ENCODE measurements around the gene PAPOLB. TPM values are rescaled to one million over a fixed set of nuclear protein-coding genes. Genes with fewer than 3 reads are reported as not detected.

Gene PAPOLB
- total and polyA plus RNA-seq, 10 of the 15 experiments (the other 5 are each of a cell fraction or from before 2014, with no cell fraction given) = 0.01 TPM; not detected in 9

DNA sequence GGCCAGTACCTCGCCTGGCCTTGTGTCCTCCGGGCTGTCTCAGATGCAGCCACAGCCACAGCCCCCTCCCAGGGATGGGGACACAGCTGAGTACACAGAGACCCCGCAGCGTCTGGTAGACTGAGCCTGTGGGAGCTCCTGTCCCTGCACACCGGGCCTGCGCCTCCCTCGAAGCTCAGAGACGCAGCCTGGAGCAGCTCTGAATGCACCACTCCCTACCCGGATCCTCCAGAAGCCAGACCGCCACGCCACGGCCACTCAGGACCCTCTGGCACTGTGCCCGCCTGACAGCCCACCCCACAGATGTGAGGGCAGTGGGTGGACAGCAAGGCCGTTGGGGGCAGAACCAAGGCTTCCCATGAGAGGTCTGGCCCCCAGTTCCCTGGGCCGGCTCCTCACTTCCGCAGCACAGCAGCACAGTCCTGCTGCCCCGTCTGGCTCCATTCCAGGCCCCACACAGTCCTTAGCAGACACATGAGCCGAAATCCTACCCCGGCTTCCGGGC lies 40.8 kb downstream of the PAPOLB start (continued):
- TF ChIP-seq, protein P1, sequence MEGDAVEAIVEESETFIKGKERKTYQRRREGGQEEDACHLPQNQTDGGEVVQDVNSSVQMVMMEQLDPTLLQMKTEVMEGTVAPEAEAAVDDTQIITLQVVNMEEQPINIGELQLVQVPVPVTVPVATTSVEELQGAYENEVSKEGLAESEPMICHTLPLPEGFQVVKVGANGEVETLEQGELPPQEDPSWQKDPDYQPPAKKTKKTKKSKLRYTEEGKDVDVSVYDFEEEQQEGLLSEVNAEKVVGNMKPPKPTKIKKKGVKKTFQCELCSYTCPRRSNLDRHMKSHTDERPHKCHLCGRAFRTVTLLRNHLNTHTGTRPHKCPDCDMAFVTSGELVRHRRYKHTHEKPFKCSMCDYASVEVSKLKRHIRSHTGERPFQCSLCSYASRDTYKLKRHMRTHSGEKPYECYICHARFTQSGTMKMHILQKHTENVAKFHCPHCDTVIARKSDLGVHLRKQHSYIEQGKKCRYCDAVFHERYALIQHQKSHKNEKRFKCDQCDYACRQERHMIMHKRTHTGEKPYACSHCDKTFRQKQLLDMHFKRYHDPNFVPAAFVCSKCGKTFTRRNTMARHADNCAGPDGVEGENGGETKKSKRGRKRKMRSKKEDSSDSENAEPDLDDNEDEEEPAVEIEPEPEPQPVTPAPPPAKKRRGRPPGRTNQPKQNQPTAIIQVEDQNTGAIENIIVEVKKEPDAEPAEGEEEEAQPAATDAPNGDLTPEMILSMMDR (IDR thresholded peaks at IDR 0.05 in 2 of 3, conservative IDR thresholded peaks at IDR 0.05 in 1 of 3; ENCODE audit: control insufficient read depth in 2 of 3, extremely low read depth in 1 of 3, insufficient read depth in 1 of 3, low read depth in 3 of 3, low read length in 3 of 3) = no peak
- no peak for TF ChIP-seq CBX3 (IDR thresholded peaks at IDR 0.05; ENCODE audit: borderline replicate concordance, low read depth)
- TF ChIP-seq, protein P2, sequence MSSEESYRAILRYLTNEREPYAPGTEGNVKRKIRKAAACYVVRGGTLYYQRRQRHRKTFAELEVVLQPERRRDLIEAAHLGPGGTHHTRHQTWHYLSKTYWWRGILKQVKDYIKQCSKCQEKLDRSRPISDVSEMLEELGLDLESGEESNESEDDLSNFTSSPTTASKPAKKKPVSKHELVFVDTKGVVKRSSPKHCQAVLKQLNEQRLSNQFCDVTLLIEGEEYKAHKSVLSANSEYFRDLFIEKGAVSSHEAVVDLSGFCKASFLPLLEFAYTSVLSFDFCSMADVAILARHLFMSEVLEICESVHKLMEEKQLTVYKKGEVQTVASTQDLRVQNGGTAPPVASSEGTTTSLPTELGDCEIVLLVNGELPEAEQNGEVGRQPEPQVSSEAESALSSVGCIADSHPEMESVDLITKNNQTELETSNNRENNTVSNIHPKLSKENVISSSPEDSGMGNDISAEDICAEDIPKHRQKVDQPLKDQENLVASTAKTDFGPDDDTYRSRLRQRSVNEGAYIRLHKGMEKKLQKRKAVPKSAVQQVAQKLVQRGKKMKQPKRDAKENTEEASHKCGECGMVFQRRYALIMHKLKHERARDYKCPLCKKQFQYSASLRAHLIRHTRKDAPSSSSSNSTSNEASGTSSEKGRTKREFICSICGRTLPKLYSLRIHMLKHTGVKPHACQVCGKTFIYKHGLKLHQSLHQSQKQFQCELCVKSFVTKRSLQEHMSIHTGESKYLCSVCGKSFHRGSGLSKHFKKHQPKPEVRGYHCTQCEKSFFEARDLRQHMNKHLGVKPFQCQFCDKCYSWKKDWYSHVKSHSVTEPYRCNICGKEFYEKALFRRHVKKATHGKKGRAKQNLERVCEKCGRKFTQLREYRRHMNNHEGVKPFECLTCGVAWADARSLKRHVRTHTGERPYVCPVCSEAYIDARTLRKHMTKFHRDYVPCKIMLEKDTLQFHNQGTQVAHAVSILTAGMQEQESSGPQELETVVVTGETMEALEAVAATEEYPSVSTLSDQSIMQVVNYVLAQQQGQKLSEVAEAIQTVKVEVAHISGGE (CRISPR knock-in tag; IDR thresholded peaks at IDR 0.05) = no peak

DNA sequence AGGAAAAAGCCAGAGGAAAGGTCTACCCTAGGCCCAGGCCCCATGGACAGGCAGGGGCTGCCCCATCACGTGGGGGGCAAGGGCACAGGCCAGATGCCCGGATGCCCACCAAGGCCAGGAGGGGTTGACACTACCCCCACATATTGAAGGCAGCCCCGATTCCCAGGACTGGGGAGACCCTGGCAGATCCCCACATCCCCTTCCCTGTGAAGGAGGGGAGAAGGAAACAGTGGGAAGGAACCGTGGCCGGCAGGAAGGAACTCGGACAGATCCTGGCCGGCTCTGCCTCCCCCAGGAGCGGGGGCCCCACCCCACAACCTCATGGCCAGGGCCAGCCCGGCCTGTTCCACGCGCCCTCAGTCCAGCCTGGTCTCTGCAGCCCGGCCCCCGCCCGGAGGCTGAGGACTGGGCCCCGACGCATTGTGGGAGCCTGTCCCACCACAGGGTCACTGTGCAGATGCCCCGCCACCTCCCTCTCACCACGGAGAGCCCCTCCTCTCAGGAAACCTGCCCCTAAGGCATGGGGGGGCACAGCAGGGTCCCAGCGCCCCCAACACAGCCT lies 41.3 kb downstream of the PAPOLB start:
- RAD21 ChIA-PET (ENCODE audit: unreplicated experiment) = no interaction called here
- in situ Hi-C loops (cut with MboI) = no loop called here
- Histone ChIP-seq H2AFZ (ENCODE audit: control insufficient read depth, low read depth, low read length) (no peak overlapping the region), H3K4me1 (ENCODE audit: control insufficient read depth, insufficient read depth, low read length) (no peaks in the 10 kb centered on the region), H3K4me2 (ENCODE audit: control insufficient read depth, insufficient read depth) (no peak overlapping the region), H3K4me3 (no peak overlapping the region), H3K36me3 (ENCODE audit: control insufficient read depth in 2 of 2, insufficient read depth in 2 of 2, low read length in 1 of 2) (no peaks in the 10 kb centered on the region), H3K79me2 (ENCODE audit: control insufficient read depth, insufficient read depth, low read length) (no peaks in the 10 kb centered on the region), H4K20me1 (ENCODE audit: control insufficient read depth, insufficient read depth) (no peaks in the 10 kb centered on the region), H3K9ac (ENCODE audit: control insufficient read depth, insufficient read depth, low read length) (no peak overlapping the region), H3K27me3 (replicated peaks in 1 of 2; ENCODE audit: control insufficient read depth in 2 of 2, insufficient read depth in 2 of 2, low read length in 1 of 2) (no peaks in the 10 kb centered on the region), H3K27ac (ENCODE audit: control insufficient read depth, insufficient read depth) (no peak overlapping the region), H3K9me3 (replicated peaks; ENCODE audit: control insufficient read depth, insufficient read depth, low read length) (no peaks in the 10 kb centered on the region)
- SMC1A ChIA-PET (ENCODE audit: uncharacterized antibody, unreplicated experiment) = no interaction called here
- intact Hi-C loops (cut with micrococcal nuclease; ENCODE audit: unreplicated experiment) = loop anchor here (10.0 kb wide), 1 partner anchor 154 kb away; no protein-coding TSS in a partner anchor
- BruUV-seq (replicated peaks) = no TSS peak
- POLR2A ChIA-PET = no interaction called here
- CTCF ChIA-PET = no interaction called here
- TF ChIP-seq, protein P3, sequence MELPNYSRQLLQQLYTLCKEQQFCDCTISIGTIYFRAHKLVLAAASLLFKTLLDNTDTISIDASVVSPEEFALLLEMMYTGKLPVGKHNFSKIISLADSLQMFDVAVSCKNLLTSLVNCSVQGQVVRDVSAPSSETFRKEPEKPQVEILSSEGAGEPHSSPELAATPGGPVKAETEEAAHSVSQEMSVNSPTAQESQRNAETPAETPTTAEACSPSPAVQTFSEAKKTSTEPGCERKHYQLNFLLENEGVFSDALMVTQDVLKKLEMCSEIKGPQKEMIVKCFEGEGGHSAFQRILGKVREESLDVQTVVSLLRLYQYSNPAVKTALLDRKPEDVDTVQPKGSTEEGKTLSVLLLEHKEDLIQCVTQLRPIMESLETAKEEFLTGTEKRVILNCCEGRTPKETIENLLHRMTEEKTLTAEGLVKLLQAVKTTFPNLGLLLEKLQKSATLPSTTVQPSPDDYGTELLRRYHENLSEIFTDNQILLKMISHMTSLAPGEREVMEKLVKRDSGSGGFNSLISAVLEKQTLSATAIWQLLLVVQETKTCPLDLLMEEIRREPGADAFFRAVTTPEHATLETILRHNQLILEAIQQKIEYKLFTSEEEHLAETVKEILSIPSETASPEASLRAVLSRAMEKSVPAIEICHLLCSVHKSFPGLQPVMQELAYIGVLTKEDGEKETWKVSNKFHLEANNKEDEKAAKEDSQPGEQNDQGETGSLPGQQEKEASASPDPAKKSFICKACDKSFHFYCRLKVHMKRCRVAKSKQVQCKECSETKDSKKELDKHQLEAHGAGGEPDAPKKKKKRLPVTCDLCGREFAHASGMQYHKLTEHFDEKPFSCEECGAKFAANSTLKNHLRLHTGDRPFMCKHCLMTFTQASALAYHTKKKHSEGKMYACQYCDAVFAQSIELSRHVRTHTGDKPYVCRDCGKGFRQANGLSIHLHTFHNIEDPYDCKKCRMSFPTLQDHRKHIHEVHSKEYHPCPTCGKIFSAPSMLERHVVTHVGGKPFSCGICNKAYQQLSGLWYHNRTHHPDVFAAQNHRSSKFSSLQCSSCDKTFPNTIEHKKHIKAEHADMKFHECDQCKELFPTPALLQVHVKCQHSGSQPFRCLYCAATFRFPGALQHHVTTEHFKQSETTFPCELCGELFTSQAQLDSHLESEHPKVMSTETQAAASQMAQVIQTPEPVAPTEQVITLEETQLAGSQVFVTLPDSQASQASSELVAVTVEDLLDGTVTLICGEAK (IDR thresholded peaks at IDR 0.05; ENCODE audit: borderline replicate concordance) = no peak
- TF ChIP-seq, protein P4, sequence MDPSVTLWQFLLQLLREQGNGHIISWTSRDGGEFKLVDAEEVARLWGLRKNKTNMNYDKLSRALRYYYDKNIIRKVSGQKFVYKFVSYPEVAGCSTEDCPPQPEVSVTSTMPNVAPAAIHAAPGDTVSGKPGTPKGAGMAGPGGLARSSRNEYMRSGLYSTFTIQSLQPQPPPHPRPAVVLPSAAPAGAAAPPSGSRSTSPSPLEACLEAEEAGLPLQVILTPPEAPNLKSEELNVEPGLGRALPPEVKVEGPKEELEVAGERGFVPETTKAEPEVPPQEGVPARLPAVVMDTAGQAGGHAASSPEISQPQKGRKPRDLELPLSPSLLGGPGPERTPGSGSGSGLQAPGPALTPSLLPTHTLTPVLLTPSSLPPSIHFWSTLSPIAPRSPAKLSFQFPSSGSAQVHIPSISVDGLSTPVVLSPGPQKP (IDR thresholded peaks at IDR 0.05; ENCODE audit: low read depth, low read length) = no peak
- TF ChIP-seq, protein P5, sequence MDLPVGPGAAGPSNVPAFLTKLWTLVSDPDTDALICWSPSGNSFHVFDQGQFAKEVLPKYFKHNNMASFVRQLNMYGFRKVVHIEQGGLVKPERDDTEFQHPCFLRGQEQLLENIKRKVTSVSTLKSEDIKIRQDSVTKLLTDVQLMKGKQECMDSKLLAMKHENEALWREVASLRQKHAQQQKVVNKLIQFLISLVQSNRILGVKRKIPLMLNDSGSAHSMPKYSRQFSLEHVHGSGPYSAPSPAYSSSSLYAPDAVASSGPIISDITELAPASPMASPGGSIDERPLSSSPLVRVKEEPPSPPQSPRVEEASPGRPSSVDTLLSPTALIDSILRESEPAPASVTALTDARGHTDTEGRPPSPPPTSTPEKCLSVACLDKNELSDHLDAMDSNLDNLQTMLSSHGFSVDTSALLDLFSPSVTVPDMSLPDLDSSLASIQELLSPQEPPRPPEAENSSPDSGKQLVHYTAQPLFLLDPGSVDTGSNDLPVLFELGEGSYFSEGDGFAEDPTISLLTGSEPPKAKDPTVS (IDR thresholded peaks at IDR 0.05; ENCODE audit: low read depth, low read length) = no peak
- TF ChIP-seq SMAD1 (IDR thresholded peaks at IDR 0.05; ENCODE audit: low read depth, partially characterized antibody) = no peak
- 49% methylated on average over 19 of the region's 19 CpGs for WGBS (ENCODE audit: insufficient coverage, insufficient replicate concordance, low lambda C conversion rate, missing lambda C conversion rate)
- no peak for FAIRE-seq
- ATAC-seq = no peak
- DNase-seq (ENCODE audit: low read depth, low spot score) = no peak

Measured in GM12878 (cell line).